Measurements from ENCODE around the gene FGD3.

Gene FGD3

GRCh38 chr9:93083592-93084470 is 136.5 kb downstream of the FGD3 start:
- CTCF ChIA-PET = interaction anchor here (0.6 to 1.3 kb wide), 3 partner anchors 11 to 62 kb away, joined by 3 to 5 read pairs (median 3); no protein-coding TSS in a partner anchor
- peaks cover 70% of the 10 kb centered on the region for H3K36me3 Mint-ChIP-seq

DNA sequence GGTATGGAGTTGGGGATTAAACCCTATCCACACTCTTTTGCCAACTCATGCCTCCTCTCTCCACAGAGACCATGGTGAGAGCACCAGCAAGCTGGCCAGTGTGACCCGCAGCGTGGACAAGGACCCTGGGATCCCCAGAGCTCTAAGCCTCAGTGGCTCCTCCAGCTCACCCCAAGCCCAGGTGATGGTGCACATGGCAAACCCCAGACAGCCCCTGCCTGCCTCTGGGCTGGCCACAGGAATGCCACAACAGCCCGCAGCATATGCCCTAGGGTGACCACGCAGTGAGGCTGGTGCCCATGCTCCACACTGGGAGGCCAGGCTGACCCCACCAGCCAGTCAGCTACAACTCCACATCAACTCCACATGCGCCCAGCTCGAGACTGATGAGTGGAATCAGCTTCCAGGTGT is 137.2 kb downstream of the FGD3 start:
- CTCF ChIA-PET = interaction anchor here (1.3 kb wide), 1 partner anchor 20 kb away, joined by 5 read pairs; no protein-coding TSS in a partner anchor
- Mint-ChIP-seq H3K4me3 (no peak overlapping the region), H3K4me1 (peaks cover 47% of the 10 kb centered on the region), H3K36me3 (peaks cover 73% of the 10 kb centered on the region), H3K27ac (peak overlapping the region; percentile 97), H3K27me3 (no peaks in the 10 kb centered on the region), H3K9me3 (no peaks in the 10 kb centered on the region)
- peak; percentile 5 for DNase-seq

More at GRCh38 chr9:93083592-93084470, 136.5 kb downstream of the FGD3 start:
- H3K9me3 Mint-ChIP-seq = no peaks in the 10 kb centered on the region
- H3K27ac Mint-ChIP-seq = peak overlapping the region; percentile 97
- peak overlapping the region; percentile 40 for H3K4me3 Mint-ChIP-seq
- H3K4me1 Mint-ChIP-seq = peaks cover 47% of the 10 kb centered on the region
- no peaks in the 10 kb centered on the region for H3K27me3 Mint-ChIP-seq
- peak; percentile 58 for DNase-seq

GRCh38 chr9:93085676-93086075 is 138.4 kb downstream of the FGD3 start:
- CTCF ChIA-PET = interaction anchor here (1.3 kb wide), 1 partner anchor 21 kb away, joined by 5 read pairs; no protein-coding TSS in a partner anchor
- H3K27ac Mint-ChIP-seq = no peak overlapping the region

More at GRCh38 chr9:93085676-93086075, 138.4 kb downstream of the FGD3 start:
- Mint-ChIP-seq H3K4me3 (no peak overlapping the region), H3K36me3 (peaks cover 76% of the 10 kb centered on the region), H3K9me3 (peaks cover 3% of the 10 kb centered on the region), H3K4me1 (peaks cover 54% of the 10 kb centered on the region), H3K27me3 (no peaks in the 10 kb centered on the region)
- DNase-seq = peak; percentile 19

Data from activated naive CD4-positive, alpha-beta T cell treated with anti-CD3 and anti-CD28 coated beads, Interleukin-2, amount 10 ng/mL, durations not matched to agents 7 days and 5 days (primary cell).